ENCODE data around the gene SIDT2. TPM values are rescaled to one million over a fixed set of nuclear protein-coding genes. Genes with fewer than 3 reads are reported as not detected.
"Not testable (repeated sequence)": the region's sequence is repeated elsewhere in the genome, so short reads cannot be mapped to it uniquely, and the experiment has no call there.

SIDT2 gene
- total RNA-seq, 2 donors from 2014 or later = 23.1 to 30.3 TPM

DNA sequence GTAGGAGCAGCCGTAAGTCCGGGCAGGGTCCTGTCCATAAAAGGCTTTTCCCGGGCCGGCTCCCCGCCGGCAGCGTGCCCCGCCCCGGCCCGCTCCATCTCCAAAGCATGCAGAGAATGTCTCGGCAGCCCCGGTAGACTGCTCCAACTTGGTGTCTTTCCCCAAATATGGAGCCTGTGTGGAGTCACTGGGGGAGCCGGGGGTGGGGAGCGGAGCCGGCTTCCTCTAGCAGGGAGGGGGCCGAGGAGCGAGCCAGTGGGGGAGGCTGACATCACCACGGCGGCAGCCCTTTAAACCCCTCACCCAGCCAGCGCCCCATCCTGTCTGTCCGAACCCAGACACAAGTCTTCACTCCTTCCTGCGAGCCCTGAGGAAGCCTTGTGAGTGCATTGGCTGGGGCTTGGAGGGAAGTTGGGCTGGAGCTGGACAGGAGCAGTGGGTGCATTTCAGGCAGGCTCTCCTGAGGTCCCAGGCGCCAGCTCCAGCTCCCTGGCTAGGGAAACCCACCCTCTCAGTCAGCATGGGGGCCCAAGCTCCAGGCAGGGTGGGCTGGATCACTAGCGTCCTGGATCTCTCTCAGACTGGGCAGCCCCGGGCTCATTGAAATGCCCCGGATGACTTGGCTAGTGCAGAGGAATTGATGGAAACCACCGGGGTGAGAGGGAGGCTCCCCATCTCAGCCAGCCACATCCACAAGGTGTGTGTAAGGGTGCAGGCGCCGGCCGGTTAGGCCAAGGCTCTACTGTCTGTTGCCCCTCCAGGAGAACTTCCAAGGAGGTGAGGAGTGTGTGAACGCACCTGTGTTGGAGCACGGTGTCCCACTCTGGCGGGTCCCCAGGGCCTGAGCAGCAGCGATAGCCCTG lies 20.7 kb downstream of the SIDT2 start, which contains the start of gene TAGLN:
TAGLN (plus strand) TSS at position 318 of the 863 bp plus-strand sequence. CDS start 3,644 bp downstream, outside the sequence.
- Mint-ChIP-seq H3K4me1 (ENCODE audit: low read depth in 2 of 2) (peaks cover 0 to 4% of the 10 kb centered on the region in 2 donors), H3K36me3 (no peaks in the 10 kb centered on the region), H3K27ac (no peak within 1 kb of the TSS), H3K27me3 (no peaks in the 10 kb centered on the region), H3K4me3 (no peak within 1 kb of the TSS), H3K9me3 (no peaks in the 10 kb centered on the region)
- DNase-seq (ENCODE audit: low spot score) (peak; percentile 53), ATAC-seq (no peak)

DNA sequence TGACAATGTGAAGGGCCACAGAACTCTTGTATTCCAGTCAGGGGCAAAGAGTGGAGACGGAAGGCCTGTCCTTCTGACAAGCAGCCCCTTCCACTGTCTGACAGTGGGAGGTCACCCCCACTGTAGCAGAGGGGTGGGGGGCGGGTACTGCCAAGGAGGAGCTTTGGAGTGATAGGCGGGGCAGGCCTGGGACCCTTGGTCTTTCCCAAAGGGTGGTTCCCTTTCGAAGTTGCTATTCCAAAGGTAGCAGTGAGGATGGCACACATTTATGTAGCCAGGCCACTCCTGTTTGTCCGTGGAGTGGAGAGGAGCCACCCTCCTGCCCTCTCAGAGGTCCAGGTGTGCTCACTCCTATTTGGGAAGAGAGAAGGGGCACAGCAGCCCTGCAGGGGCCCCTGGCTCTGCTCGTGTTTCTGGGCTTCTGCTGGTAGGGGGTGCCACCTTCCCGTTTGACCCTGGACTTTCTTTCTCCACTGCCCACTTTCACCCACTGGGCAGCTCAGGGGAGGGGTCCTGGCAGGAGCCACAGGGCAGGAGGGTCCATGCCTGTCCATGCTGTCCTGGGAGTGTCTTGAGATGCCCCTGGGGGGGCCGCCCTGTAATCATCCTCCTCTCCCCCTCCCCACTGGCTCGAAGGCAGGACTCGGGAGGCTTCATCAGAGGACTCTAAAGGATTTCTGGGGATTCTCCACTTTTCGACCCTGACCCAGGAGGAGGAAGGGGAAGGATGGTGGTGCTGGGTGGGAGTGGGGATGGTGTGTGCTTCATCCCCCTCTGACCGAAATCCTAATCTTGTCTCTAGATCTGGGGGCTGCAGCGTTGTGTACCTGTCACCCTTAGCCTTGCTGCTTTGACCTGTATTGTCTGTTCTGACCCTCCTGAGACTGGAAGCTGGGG lies 21.6 kb downstream of the SIDT2 start:
- H3K9me3 Mint-ChIP-seq = no peaks in the 10 kb centered on the region
- no peaks in the 10 kb centered on the region for H3K27me3 Mint-ChIP-seq
- DNase-seq (ENCODE audit: low spot score) (peak; percentile 52), ATAC-seq (no peak)
- peaks cover 0 to 5% of the 10 kb centered on the region in 2 donors for H3K4me1 Mint-ChIP-seq (ENCODE audit: low read depth in 2 of 2)
- no peak overlapping the region for H3K4me3 Mint-ChIP-seq
- peaks cover 6% of the 10 kb centered on the region for H3K36me3 Mint-ChIP-seq
- no peak overlapping the region for H3K27ac Mint-ChIP-seq

DNA sequence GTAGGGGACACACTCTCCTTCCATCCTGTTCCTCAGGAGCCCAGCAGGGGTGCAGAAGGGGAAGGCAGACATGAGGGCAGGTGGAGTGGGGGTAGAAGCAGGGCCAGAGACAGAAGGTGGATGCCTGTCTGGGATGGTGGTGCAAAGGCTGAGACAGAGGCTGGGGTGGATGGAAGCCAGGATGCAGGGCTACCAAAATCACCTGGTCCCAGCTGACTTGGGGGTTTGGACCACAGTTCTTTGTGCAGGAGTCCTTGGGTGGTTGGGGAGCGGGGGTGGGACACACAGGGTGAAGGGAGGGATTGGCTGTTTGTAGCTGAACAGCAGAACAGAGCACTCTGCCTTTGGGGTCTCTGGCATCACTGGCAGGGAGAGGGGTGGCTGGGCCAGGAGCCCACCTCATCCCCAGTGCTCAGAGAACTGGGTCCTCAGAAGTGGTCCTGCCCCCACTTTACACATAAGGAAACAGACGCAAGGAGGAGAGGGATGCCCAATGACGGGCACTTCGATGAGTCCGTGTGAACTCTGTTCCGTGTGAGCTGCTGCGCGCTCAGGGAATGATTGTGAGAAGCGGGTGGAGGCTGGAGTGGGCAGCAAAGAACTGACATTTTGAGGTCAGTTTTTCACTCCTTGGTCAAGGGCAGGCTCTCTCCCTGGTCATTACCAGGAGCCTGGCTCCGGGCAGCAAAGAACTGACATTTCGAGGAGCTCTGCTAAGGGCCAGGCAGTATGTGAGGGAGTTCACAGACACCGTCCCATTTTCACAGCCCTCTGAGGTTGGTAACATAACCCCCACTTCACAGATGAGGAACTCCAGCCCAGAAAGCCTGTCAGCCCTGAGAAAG lies 22.5 kb downstream of the SIDT2 start:
- H3K36me3 Mint-ChIP-seq = peaks cover 6% of the 10 kb centered on the region
- ATAC-seq (no peak), DNase-seq (ENCODE audit: low spot score) (peak; percentile 18)
- H3K4me1 Mint-ChIP-seq (ENCODE audit: low read depth in 2 of 2) = peaks cover 0 to 3% of the 10 kb centered on the region in 2 donors
- no peak overlapping the region for H3K4me3 Mint-ChIP-seq
- H3K27me3 Mint-ChIP-seq = no peaks in the 10 kb centered on the region
- no peaks in the 10 kb centered on the region for H3K9me3 Mint-ChIP-seq
- no peak overlapping the region for H3K27ac Mint-ChIP-seq

DNA sequence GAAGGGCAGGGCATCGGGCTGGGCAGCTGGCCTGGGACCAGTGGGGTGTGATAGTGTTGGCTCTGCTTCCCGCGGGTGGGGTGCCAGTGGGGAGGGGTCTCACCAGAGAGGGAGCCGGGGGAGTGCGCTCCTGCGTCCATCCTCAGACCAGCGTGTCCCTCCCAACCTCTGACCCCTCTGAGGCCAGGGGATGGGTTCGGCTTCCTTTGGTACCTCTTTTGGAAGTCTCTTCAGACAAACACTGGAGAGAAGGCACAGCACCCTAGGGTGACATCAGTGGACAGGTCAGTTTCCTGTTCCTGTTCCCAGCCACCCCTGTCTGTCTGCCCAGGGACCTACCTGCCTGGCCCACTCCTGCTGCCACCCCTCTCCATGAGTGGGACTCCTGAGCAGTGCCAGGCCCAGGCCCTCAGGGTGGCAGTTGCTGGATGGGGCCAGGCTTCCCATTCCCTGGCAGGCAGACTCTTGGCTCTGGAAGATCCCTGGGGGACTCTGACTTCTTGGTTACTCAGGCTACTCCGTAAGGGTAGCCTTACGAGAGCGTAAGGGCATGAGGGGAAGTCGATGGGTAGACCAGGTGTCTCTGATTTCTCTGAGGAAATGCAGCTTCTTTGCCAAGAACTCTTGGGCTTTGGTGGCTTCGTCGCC lies 23.2 kb downstream of the SIDT2 start:
- peaks cover 6% of the 10 kb centered on the region for H3K36me3 Mint-ChIP-seq
- H3K9me3 Mint-ChIP-seq = no peaks in the 10 kb centered on the region
- ATAC-seq = no peak
- no peaks in the 10 kb centered on the region for H3K27me3 Mint-ChIP-seq
- H3K27ac Mint-ChIP-seq = no peak overlapping the region
- DNase-seq (ENCODE audit: low spot score) = peak; percentile 49
- peaks cover 0 to 3% of the 10 kb centered on the region in 2 donors for H3K4me1 Mint-ChIP-seq (ENCODE audit: low read depth in 2 of 2)
- H3K4me3 Mint-ChIP-seq = no peak overlapping the region

DNA sequence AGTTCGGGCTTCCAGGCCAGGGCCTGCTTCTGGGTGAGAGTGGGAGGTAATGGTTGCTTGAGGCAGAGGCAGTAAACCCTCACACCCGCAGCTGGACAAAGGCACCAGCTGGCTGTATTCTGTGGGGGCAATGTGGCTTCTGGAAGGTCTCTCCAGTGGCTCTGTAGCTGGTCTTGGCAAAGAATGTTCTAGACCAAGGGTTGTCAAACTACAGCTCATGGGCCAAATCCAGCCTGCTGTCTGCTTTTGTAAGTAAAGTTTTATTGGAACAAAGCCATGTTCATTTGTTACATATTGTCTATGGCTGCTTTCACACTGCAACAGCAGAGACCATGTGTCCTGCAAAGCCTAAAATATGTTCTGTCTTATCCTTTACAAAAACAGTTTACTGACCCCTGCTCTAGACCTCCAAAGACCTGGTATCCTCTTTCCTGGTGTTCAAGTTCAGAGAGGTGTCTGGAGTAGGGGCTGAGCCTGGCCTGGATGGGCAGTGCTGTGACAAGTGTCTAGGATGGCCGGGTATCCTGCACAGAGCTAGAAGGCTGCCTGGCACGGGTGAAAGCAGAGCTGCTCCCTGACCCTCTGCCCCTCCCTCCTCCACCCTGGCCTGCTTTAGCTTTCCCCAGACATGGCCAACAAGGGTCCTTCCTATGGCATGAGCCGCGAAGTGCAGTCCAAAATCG lies 24.0 kb downstream of the SIDT2 start:
- peaks cover 0 to 3% of the 10 kb centered on the region in 2 donors for H3K4me1 Mint-ChIP-seq (ENCODE audit: low read depth in 2 of 2)
- no peaks in the 10 kb centered on the region for H3K9me3 Mint-ChIP-seq
- no peak overlapping the region for H3K4me3 Mint-ChIP-seq
- DNase-seq (ENCODE audit: low spot score) (peak; percentile 40), ATAC-seq (no peak)
- H3K27me3 Mint-ChIP-seq = no peaks in the 10 kb centered on the region
- H3K36me3 Mint-ChIP-seq = peaks cover 6% of the 10 kb centered on the region
- no peak overlapping the region for H3K27ac Mint-ChIP-seq

DNA sequence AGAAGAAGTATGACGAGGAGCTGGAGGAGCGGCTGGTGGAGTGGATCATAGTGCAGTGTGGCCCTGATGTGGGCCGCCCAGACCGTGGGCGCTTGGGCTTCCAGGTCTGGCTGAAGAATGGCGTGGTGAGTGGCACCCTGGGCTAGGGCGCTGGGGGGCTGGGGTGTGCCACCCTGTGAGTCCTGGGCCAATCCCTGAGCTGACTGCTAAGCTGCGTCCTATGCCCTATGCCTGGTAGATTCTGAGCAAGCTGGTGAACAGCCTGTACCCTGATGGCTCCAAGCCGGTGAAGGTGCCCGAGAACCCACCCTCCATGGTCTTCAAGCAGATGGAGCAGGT lies 24.5 kb downstream of the SIDT2 start:
- peak in 1 of 2 donors; percentile 4 for ATAC-seq
- no peak for DNase-seq (ENCODE audit: low spot score)
- Mint-ChIP-seq H3K4me3 (no peak overlapping the region), H3K4me1 (ENCODE audit: low read depth in 2 of 2) (peaks cover 0 to 3% of the 10 kb centered on the region in 2 donors), H3K36me3 (peaks cover 6% of the 10 kb centered on the region), H3K27me3 (no peaks in the 10 kb centered on the region), H3K9me3 (no peaks in the 10 kb centered on the region), H3K27ac (peak overlapping the region in 1 of 2 donors; percentile 77)

DNA sequence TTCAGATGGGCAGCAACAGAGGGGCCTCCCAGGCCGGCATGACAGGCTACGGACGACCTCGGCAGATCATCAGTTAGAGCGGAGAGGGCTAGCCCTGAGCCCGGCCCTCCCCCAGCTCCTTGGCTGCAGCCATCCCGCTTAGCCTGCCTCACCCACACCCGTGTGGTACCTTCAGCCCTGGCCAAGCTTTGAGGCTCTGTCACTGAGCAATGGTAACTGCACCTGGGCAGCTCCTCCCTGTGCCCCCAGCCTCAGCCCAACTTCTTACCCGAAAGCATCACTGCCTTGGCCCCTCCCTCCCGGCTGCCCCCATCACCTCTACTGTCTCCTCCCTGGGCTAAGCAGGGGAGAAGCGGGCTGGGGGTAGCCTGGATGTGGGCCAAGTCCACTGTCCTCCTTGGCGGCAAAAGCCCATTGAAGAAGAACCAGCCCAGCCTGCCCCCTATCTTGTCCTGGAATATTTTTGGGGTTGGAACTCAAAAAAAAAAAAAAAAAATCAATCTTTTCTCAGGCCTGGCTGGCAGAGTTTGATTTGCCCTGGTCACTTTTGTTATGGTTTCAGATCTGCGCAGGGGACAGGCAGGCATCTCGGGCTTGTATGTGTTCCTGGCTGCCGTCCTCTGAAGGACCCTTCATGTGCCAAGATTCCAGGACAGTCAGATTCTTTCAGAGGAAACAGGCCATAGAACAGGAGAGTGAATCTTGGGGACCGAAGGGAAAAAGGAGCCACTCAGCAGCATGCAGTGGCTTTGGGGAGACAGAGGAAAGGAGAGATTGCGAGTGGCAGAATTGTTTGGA lies 25.9 kb downstream of the SIDT2 start:
- H3K27ac Mint-ChIP-seq = no peak overlapping the region
- H3K36me3 Mint-ChIP-seq = peaks cover 6% of the 10 kb centered on the region
- DNase-seq (ENCODE audit: low spot score) (no peak), ATAC-seq (no peak)
- H3K4me1 Mint-ChIP-seq (ENCODE audit: low read depth in 2 of 2) = peaks cover 0 to 3% of the 10 kb centered on the region in 2 donors
- H3K9me3 Mint-ChIP-seq = no peaks in the 10 kb centered on the region
- no peaks in the 10 kb centered on the region for H3K27me3 Mint-ChIP-seq
- H3K4me3 Mint-ChIP-seq = no peak overlapping the region

DNA sequence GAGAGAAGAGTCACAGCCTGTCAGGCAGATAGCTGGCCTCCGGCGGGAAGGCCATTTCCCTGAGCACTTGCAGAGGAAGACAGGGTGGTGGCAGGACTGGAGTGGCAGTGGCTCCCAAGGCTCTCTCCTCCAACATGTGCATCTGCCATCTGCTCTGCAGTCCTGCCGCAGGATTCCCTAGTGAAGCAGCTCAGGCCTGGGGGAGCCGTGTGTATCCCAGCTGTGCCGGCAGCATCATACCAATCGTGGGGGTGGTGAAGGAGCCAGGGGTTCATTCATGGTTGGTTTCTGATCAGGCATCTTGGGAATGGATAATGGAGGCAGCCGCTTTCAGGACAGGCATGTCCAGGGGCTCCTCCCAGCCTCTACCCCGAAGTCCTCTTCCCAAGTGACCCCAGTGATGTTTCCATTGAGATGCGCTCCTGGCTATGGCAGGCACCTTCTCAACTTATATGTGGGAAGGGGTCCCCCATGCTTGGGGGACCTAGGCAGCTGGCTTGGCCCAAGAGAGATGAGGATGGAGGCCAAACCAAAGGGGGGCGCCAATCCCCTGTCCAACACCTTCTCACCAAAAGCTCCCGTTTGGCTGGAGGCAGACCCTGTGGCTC lies 26.8 kb downstream of the SIDT2 start:
- H3K36me3 Mint-ChIP-seq = peaks cover 6% of the 10 kb centered on the region

DNA sequence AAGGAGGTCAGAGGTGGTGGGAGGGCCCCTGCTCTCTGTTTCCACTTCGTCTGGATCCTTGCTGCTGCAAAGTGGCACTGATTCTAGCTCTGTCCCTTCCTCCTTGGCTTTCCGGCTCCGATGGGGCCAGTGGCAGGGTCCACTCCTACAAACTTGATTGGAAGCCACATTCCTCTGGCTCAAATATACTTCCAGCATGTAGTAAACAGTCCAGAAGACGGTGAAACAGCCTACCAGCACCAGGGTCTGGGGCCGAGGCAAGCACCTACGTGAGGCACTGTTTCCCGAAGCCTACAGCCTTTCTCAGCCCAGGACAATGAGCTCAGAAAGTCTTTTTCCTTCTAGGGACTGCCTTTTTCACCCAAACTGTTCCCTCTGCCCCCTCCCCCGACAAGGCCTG lies 27.6 kb downstream of the SIDT2 start:
- H3K9me3 Mint-ChIP-seq; H3K4me3 Mint-ChIP-seq; H3K4me1 Mint-ChIP-seq (ENCODE audit: low read depth in 2 of 2); H3K36me3 Mint-ChIP-seq; H3K27ac Mint-ChIP-seq; ATAC-seq; DNase-seq (ENCODE audit: low spot score); H3K27me3 Mint-ChIP-seq: not testable (repeated sequence)

More for the DNA sequence above, 26.8 kb downstream of the SIDT2 start:
- Mint-ChIP-seq H3K4me1 (ENCODE audit: low read depth in 2 of 2) (peaks cover 0 to 3% of the 10 kb centered on the region in 2 donors), H3K27ac (no peak overlapping the region), H3K9me3 (no peaks in the 10 kb centered on the region), H3K27me3 (no peaks in the 10 kb centered on the region), H3K4me3 (no peak overlapping the region)
- no peak for DNase-seq (ENCODE audit: low spot score)
- no peak for ATAC-seq

DNA sequence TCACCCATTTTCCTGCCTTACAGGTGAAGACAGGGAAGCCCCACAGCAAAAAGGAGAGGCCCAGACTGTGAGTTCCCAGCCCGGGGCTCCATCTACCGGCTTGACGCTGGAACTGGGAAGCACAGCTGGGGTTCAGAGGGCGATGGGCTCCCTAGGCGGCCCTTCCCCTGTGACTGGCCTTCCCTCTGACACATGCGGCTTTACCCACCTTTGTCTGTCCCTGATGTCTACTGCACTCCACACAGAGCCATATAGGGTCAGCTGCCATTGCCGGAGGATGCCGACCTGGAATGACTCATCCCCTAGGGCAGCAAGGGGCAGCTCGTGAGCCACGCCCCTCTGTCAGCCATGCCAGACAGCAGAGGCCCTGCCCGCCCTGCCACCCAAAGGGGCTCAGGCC lies 28.3 kb downstream of the SIDT2 start:
- not testable (repeated sequence) for H3K4me3 Mint-ChIP-seq; H3K27ac Mint-ChIP-seq; ATAC-seq; DNase-seq (ENCODE audit: low spot score); H3K4me1 Mint-ChIP-seq (ENCODE audit: low read depth in 2 of 2); H3K9me3 Mint-ChIP-seq; H3K27me3 Mint-ChIP-seq
- H3K36me3 Mint-ChIP-seq = peaks cover 12% of the 10 kb centered on the region

DNA sequence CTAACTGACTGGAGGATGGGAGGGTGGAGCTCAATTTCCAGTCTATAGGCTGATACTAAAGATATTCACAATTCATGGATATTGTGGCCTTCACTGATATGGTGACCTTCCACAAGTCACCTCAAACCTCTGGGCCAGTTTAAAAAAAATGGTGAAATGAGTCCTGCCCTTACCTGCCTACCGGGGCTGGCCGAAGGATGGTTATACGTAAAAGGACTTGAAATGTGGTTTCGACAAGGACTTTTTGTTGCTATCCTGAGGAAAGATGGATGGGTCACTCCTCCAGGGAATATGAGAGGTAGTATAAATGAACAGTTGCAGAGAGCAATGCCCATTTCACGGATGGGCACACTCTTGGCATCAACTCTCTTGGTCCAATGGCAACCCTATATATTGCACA lies 28.9 kb downstream of the SIDT2 start:
- DNase-seq (ENCODE audit: low spot score); H3K9me3 Mint-ChIP-seq; H3K27ac Mint-ChIP-seq; H3K27me3 Mint-ChIP-seq; H3K4me1 Mint-ChIP-seq (ENCODE audit: low read depth in 2 of 2); H3K4me3 Mint-ChIP-seq; ATAC-seq: not testable (repeated sequence)
- H3K36me3 Mint-ChIP-seq = peaks cover 12% of the 10 kb centered on the region

DNA sequence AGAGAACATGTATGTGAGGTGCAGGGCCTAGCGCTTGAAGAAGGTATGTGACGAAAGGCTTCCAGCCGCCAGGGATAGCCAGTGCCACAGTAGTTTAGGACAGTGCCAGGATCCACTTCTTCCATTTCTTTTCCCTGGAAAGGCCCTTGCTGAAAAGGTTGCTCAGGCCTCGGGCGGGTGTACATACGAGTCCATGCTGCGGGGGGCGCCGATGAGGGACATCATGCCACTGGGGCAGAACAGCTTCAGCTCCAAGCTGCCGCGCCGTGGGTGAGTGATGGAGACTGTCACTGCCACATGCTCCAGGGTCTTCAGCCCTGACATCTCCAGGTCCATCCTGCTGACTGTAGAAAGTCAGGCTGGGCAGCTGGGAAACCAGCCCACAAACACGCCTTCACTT lies 30.2 kb downstream of the SIDT2 start:
- not testable (repeated sequence) for H3K4me1 Mint-ChIP-seq (ENCODE audit: low read depth in 2 of 2); H3K27me3 Mint-ChIP-seq; ATAC-seq; H3K4me3 Mint-ChIP-seq; H3K27ac Mint-ChIP-seq; H3K9me3 Mint-ChIP-seq; DNase-seq (ENCODE audit: low spot score)
- H3K36me3 Mint-ChIP-seq = peaks cover 21% of the 10 kb centered on the region
